Measurements from ENCODE around the gene ATPAF1.

ATPAF1 gene

GRCh38 chr1:46595127-46595526 lies 73.0 kb downstream of the ATPAF1 start:
- TF ChIP-seq CTCF (IDR thresholded peaks at IDR 0.05; ENCODE audit: extremely low read depth, missing control alignments), result no peak

GRCh38 chr1:46594063-46594462 lies 74.1 kb downstream of the ATPAF1 start:
- TF ChIP-seq CTCF (IDR thresholded peaks at IDR 0.05; ENCODE audit: extremely low read depth, missing control alignments), result no peak
- DNase-seq (ENCODE audit: low spot score), result no peak

More at GRCh38 chr1:46595127-46595526, 73.0 kb downstream of the ATPAF1 start:
- DNase-seq (ENCODE audit: low spot score), result no peak

GRCh38 chr1:46592823-46593222 lies 75.3 kb downstream of the ATPAF1 start:
- TF ChIP-seq CTCF (IDR thresholded peaks at IDR 0.05; ENCODE audit: extremely low read depth, missing control alignments), result no peak
- DNase-seq (ENCODE audit: low spot score), result no peak

- no peak for DNase-seq (ENCODE audit: low spot score)
- no peak for TF ChIP-seq CTCF (IDR thresholded peaks at IDR 0.05; ENCODE audit: extremely low read depth, missing control alignments)
Measured at GRCh38 chr1:46589529-46589928, 78.6 kb downstream of the ATPAF1 start.

GRCh38 chr1:46587069-46587468 lies 81.1 kb downstream of the ATPAF1 start:
- TF ChIP-seq CTCF (IDR thresholded peaks at IDR 0.05; ENCODE audit: extremely low read depth, missing control alignments), result no peak
- DNase-seq (ENCODE audit: low spot score), result no peak

GRCh38 chr1:46585312-46585938 lies 82.7 kb downstream of the ATPAF1 start:
- no peak for DNase-seq (ENCODE audit: low spot score)
- TF ChIP-seq CTCF (IDR thresholded peaks at IDR 0.05; ENCODE audit: extremely low read depth, missing control alignments), result no peak

GRCh38 chr1:46583494-46583893 lies 84.7 kb downstream of the ATPAF1 start:
- no peak for TF ChIP-seq CTCF (IDR thresholded peaks at IDR 0.05; ENCODE audit: extremely low read depth, missing control alignments)

More at GRCh38 chr1:46583494-46583893, 84.7 kb downstream of the ATPAF1 start:
- no peak for DNase-seq (ENCODE audit: low spot score)
